ENCODE measurements around the gene NUP50. TPM values are rescaled to one million over a fixed set of nuclear protein-coding genes. Genes with fewer than 3 reads are reported as not detected.
A peak's percentile ranks its signal among the peaks of the same experiment; 100 is the strongest.

NUP50 gene
- polyA plus RNA-seq, 1 donor (not counting 4 experiments of a cell fraction or from before 2014, with no cell fraction given), result 28.1 TPM

GRCh38 chr22:45237065-45237990 lies 73.6 kb downstream of the NUP50 start:
- peaks cover 12% of the 10 kb centered on the region for H4K20me1 ChIP-seq (ENCODE audit: control insufficient read depth, extremely low read depth, insufficient read depth, low read length)
- peaks cover 35 to 42% of the 10 kb centered on the region in 2 experiments for H3K36me3 ChIP-seq (ENCODE audit: control insufficient read depth in 2 of 2, extremely low read depth in 1 of 2, insufficient read depth in 2 of 2, low read length in 2 of 2)
- TF ChIP-seq CTCF (optimal IDR thresholded peaks at IDR 0.05 in 1 of 3, IDR thresholded peaks at IDR 0.05 in 1 of 3, conservative IDR thresholded peaks at IDR 0.05 in 1 of 3; ENCODE audit: extremely low read depth in 1 of 3, insufficient read depth in 2 of 3, low read length in 3 of 3) (no peak), EZH2 (IDR thresholded peaks at IDR 0.05; ENCODE audit: low read length) (no peak)
- no peak overlapping the region for H3K4me3 ChIP-seq (ENCODE audit: control insufficient read depth in 2 of 3, extremely low read depth in 1 of 3, insufficient read depth in 2 of 3, low read depth in 1 of 3, low read length in 3 of 3)
- DNase-seq (ENCODE audit: low read depth, low spot score) (no peak), FAIRE-seq (no peak)
- no peak overlapping the region for H2AFZ ChIP-seq (ENCODE audit: control insufficient read depth, low read length)
- H3K9me3 ChIP-seq (ENCODE audit: control insufficient read depth, low read depth, low read length), result no peaks in the 10 kb centered on the region
- no peaks in the 10 kb centered on the region for H3K9me1 ChIP-seq (ENCODE audit: control insufficient read depth, extremely low read depth, insufficient read depth, low read length)
- peak overlapping the region; percentile 28 for H3K9ac ChIP-seq (ENCODE audit: control insufficient read depth, extremely low read depth, insufficient read depth, low read length)
- H3K27me3 ChIP-seq (ENCODE audit: control insufficient read depth, extremely low read depth, insufficient read depth, low read length), result no peaks in the 10 kb centered on the region
- H3K27ac ChIP-seq (ENCODE audit: control insufficient read depth, insufficient read depth, low read length), result no peak overlapping the region
- peaks cover 21% of the 10 kb centered on the region for H3K4me1 ChIP-seq (ENCODE audit: control insufficient read depth, extremely low read depth, insufficient read depth, low read length)
- H3K79me2 ChIP-seq (ENCODE audit: control insufficient read depth, insufficient read depth, low read length), result peaks cover 80% of the 10 kb centered on the region
- dilution Hi-C loops (cut with MboI; ENCODE audit: extremely low pct_ligation_motif_present, low sequenced_read_pairs), result no loop called here
- no peak overlapping the region for H3K4me2 ChIP-seq (ENCODE audit: control insufficient read depth, extremely low read depth, insufficient read depth, low read depth, low read length)

Small RNA genes within 50 kb of the gene (small RNA-seq; reads per million reads assigned to genes)
- 0.20 to 11.0 (median 3.8) reads per million in 3 experiments for gene MIR1249 (ENCODE audit: insufficient read length in 3 of 3, low read depth in 3 of 3, low replicate concordance in 1 of 3)

Other genes with a start within 250 kb of the NUP50 start
- 0.16 TPM in 1 of 3 replicates, not detected in the others for gene PHF21B, start 153.9 kb upstream of the NUP50 start, polyA plus RNA-seq
- 115 to 163 TPM (median 140 TPM) in 3 replicates for gene KIAA0930, start 77.0 kb downstream of the NUP50 start, polyA plus RNA-seq
- not detected in 3 replicates for gene UPK3A, start 121.0 kb downstream of the NUP50 start, polyA plus RNA-seq
- gene FAM118A, start 146.0 kb downstream of the NUP50 start, polyA plus RNA-seq, result 20.8 to 31.1 TPM (median 28.6 TPM) in 3 replicates
- not detected in 3 replicates for gene SMC1B, start 249.7 kb downstream of the NUP50 start, polyA plus RNA-seq
- 0.05 to 0.26 TPM (median 0.12 TPM) in 3 replicates for gene RIBC2, start 249.8 kb downstream of the NUP50 start, polyA plus RNA-seq